Measurements from ENCODE around the gene MUC5AC.

The MUC5AC gene

DNA sequence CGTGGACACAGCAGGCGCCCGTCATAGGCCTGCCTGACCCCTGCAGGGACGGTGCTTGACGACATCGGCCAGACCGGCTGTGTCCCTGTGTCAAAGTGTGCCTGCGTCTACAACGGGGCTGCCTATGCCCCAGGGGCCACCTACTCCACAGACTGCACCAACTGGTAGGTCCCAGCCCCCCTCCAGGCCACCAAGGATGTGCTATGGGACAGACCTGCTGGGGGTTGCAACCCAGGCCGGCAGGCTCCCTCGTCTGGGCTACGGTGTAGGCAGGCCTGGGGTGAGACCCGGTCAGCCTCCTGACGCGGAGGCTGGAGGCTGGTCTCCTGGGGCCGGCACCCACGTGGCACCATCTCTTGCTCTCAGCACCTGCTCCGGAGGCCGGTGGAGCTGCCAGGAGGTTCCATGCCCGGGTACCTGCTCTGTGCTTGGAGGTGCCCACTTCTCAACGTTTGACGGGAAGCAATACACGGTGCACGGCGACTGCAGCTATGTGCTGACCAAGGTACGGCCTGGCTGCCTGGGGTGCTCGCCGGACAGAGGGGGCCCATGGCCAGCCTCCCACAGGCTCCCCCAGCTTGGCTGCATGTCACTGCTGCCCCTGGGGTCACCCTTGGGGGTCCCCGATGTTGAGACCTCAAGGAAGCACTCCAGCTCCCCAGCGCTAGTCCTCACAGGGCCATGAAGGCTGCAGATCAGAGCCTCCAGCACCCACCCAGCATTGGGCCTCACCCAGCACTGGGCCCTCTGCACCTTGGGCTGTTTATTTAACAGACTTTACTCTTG lies 7.7 kb downstream of the MUC5AC start:
- peak; percentile 21 for DNase-seq (ENCODE audit: low spot score)
- in situ Hi-C loops (cut with MboI; ENCODE audit: low sequenced_read_pairs, unreplicated experiment): no loop called here
- TF ChIP-seq, protein P1, sequence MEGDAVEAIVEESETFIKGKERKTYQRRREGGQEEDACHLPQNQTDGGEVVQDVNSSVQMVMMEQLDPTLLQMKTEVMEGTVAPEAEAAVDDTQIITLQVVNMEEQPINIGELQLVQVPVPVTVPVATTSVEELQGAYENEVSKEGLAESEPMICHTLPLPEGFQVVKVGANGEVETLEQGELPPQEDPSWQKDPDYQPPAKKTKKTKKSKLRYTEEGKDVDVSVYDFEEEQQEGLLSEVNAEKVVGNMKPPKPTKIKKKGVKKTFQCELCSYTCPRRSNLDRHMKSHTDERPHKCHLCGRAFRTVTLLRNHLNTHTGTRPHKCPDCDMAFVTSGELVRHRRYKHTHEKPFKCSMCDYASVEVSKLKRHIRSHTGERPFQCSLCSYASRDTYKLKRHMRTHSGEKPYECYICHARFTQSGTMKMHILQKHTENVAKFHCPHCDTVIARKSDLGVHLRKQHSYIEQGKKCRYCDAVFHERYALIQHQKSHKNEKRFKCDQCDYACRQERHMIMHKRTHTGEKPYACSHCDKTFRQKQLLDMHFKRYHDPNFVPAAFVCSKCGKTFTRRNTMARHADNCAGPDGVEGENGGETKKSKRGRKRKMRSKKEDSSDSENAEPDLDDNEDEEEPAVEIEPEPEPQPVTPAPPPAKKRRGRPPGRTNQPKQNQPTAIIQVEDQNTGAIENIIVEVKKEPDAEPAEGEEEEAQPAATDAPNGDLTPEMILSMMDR (IDR thresholded peaks at IDR 0.05; ENCODE audit: borderline replicate concordance, control extremely low read depth, extremely low read depth, insufficient read depth, missing control alignments): no peak

- DNase-seq (ENCODE audit: low spot score): peak; percentile 23
- in situ Hi-C loops (cut with MboI; ENCODE audit: low sequenced_read_pairs, unreplicated experiment): no loop called here
- TF ChIP-seq, protein P1 (IDR thresholded peaks at IDR 0.05; ENCODE audit: borderline replicate concordance, control extremely low read depth, extremely low read depth, insufficient read depth, missing control alignments): no peak
These were observed 9.5 kb downstream of the MUC5AC start for GRCh38 chr11:1167256-1167655.

DNA sequence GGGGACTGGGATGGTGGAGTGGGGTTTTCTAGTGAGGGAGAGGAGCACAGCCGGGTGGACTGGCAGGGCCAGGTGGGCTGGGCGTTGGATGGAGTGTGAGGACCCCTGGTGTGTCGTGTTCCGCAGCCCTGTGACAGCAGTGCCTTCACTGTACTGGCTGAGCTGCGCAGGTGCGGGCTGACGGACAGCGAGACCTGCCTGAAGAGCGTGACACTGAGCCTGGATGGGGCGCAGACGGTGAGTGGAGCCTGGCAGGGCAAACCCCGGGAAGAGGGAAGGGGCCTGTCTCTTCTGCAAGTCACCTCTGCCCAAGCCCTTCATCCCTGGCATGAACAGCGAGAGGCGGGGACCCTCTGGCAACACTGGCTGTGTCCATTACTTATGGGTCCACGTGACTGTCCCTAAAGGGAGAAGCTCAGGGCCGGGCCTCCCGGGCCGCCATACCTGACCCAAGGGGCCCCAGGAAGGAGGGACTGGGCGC lies 10.0 kb downstream of the MUC5AC start:
- TF ChIP-seq, protein P1 (IDR thresholded peaks at IDR 0.05; ENCODE audit: borderline replicate concordance, control extremely low read depth, extremely low read depth, insufficient read depth, missing control alignments): no peak
- DNase-seq (ENCODE audit: low spot score): peak; percentile 15

DNA sequence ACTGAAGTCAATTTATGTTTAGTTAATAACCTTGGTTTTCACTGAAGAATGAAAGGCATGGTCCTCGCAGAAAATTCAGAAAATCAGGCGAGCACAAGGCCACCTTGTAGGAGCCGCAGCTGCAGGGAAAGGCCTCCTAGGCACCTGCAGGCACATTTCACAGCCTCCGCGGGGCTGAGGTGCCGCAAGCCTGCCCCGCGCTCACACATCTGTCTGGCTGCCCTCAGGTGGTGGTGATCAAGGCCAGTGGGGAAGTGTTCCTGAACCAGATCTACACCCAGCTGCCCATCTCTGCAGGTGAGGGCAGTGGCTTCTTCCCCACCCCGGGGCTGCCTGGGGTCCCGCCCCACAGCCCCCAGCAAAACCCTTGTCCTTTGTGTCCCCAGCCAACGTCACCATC lies 10.5 kb downstream of the MUC5AC start:
- TF ChIP-seq, protein P1 (IDR thresholded peaks at IDR 0.05; ENCODE audit: borderline replicate concordance, control extremely low read depth, extremely low read depth, insufficient read depth, missing control alignments): no peak
- no peak for DNase-seq (ENCODE audit: low spot score)
- in situ Hi-C loops (cut with MboI; ENCODE audit: low sequenced_read_pairs, unreplicated experiment): no loop called here

More for the DNA sequence above, 10.0 kb downstream of the MUC5AC start:
- in situ Hi-C loops (cut with MboI; ENCODE audit: low sequenced_read_pairs, unreplicated experiment): no loop called here

GRCh38 chr11:1168721-1169161 lies 11.0 kb downstream of the MUC5AC start:
- DNase-seq (ENCODE audit: low spot score): peak; percentile 15
- in situ Hi-C loops (cut with MboI; ENCODE audit: low sequenced_read_pairs, unreplicated experiment): no loop called here

DNA sequence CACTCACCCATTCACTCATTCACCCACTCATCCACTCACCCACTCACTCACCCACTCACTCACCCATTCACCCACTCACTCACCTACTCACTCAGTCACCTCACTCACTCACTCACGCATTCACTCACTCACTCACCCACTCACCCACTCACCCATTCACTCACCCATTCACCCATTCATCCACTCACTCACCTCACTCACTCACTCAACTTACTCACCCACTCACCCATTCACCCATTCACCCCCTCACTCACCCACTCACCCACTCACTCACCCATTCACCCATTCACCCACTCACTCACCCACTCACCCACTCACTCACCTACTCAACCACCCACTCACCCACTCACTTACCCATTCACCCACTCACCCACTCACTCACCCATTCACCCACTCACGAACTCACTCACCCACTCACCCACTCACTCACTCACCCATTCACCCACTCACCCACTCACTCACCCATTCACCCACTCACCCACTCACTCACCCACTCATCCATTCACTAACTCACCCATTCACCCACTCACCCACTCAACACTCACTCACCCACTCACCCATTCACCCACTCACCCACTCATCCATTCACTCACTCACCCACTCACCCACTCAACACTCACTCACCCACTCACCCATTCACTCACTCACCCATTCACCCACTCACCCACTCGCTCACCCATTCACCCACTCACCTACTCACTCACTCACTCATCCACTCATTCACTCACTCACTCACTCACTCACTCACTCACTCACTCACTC lies 13.7 kb downstream of the MUC5AC start:
- in situ Hi-C loops (cut with MboI; ENCODE audit: low sequenced_read_pairs, unreplicated experiment): no loop called here
- TF ChIP-seq, protein P1 (IDR thresholded peaks at IDR 0.05; ENCODE audit: borderline replicate concordance, control extremely low read depth, extremely low read depth, insufficient read depth, missing control alignments): no peak
- no peak for DNase-seq (ENCODE audit: low spot score)

More at GRCh38 chr11:1168721-1169161, 11.0 kb downstream of the MUC5AC start:
- TF ChIP-seq, protein P1 (IDR thresholded peaks at IDR 0.05; ENCODE audit: borderline replicate concordance, control extremely low read depth, extremely low read depth, insufficient read depth, missing control alignments): no peak

Measured in GM13976 (cell line).